ENCODE measurements around the gene VSIR. TPM values are rescaled to one million over a fixed set of nuclear protein-coding genes. Genes with fewer than 3 reads are reported as not detected.

VSIR gene
- total and polyA plus RNA-seq, 10 of the 15 experiments (the other 5 are each of a cell fraction or from before 2014, with no cell fraction given), result 0.19 to 12.5 (median 6.7) TPM

DNA sequence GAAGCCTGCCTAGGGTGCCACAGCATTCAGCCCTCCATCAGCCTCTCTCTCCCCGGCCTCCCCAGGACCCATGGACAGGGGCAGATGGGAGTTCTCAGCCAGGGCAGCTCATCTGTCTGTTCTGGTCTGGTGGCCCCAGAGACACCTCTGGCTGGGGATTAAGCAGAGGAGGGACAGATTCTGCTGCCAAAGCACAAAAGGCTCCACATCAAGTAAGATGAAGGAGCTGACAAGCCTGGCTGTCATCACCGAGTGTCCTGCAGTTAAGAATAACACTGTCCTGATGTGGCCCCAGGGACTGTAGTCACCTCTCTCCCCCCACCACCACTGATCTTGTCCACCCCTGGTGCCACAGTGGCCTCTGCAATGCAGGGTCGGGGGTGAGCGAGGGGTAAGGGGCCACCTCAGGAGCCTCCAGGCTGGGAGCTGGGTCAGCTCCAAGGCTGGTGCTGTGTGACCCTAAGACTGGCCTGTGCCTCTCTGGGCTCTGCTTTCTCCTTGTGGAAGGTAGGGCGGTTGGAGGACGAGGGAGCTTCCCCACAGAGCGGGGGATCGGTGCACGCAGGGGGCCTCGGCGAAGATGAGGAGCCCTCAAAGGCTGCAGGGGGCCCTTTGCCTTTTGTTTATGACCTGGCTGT lies 72.5 kb downstream of the VSIR start:
- no peaks in the 10 kb centered on the region for H3K9me3 ChIP-seq (replicated peaks; ENCODE audit: control insufficient read depth, insufficient read depth, low read length)
- in situ Hi-C loops (cut with MboI) (loop anchor here (5.0 to 10.0 kb wide), 2 partner anchors 316 to 389 kb away; no protein-coding TSS in a partner anchor), intact Hi-C loops (cut with micrococcal nuclease; ENCODE audit: unreplicated experiment) (no loop called here)
- no peaks in the 10 kb centered on the region; a peak in 1 of 4 replicates for H3K27me3 ChIP-seq (replicated peaks in 1 of 2; ENCODE audit: control insufficient read depth in 2 of 2, insufficient read depth in 2 of 2, low read length in 1 of 2)
- no peaks in the 10 kb centered on the region for H4K20me1 ChIP-seq (ENCODE audit: control insufficient read depth, insufficient read depth)
- TF ChIP-seq, protein P1, sequence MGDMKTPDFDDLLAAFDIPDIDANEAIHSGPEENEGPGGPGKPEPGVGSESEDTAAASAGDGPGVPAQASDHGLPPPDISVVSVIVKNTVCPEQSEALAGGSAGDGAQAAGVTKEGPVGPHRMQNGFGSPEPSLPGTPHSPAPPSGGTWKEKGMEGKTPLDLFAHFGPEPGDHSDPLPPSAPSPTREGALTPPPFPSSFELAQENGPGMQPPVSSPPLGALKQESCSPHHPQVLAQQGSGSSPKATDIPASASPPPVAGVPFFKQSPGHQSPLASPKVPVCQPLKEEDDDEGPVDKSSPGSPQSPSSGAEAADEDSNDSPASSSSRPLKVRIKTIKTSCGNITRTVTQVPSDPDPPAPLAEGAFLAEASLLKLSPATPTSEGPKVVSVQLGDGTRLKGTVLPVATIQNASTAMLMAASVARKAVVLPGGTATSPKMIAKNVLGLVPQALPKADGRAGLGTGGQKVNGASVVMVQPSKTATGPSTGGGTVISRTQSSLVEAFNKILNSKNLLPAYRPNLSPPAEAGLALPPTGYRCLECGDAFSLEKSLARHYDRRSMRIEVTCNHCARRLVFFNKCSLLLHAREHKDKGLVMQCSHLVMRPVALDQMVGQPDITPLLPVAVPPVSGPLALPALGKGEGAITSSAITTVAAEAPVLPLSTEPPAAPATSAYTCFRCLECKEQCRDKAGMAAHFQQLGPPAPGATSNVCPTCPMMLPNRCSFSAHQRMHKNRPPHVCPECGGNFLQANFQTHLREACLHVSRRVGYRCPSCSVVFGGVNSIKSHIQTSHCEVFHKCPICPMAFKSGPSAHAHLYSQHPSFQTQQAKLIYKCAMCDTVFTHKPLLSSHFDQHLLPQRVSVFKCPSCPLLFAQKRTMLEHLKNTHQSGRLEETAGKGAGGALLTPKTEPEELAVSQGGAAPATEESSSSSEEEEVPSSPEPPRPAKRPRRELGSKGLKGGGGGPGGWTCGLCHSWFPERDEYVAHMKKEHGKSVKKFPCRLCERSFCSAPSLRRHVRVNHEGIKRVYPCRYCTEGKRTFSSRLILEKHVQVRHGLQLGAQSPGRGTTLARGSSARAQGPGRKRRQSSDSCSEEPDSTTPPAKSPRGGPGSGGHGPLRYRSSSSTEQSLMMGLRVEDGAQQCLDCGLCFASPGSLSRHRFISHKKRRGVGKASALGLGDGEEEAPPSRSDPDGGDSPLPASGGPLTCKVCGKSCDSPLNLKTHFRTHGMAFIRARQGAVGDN (IDR thresholded peaks at IDR 0.05), result no peak
- TF ChIP-seq ZNF207 (IDR thresholded peaks at IDR 0.05; ENCODE audit: borderline replicate concordance) (no peak), ETV6 (conservative IDR thresholded peaks at IDR 0.05 in 1 of 2, IDR thresholded peaks at IDR 0.05 in 1 of 2; ENCODE audit: borderline replicate concordance in 1 of 2, low read depth in 1 of 2) (no peak), CBX5 (IDR thresholded peaks at IDR 0.05; ENCODE audit: low read depth) (no peak), PAX8 (IDR thresholded peaks at IDR 0.05) (no peak), ZZZ3 (IDR thresholded peaks at IDR 0.05; ENCODE audit: control insufficient read depth, insufficient read length, low read depth) (no peak), ZNF384 (IDR thresholded peaks at IDR 0.05; ENCODE audit: borderline replicate concordance, low read depth, low read length) (no peak), RB1 (IDR thresholded peaks at IDR 0.05; ENCODE audit: borderline replicate concordance) (no peak), FOXM1 (IDR thresholded peaks at IDR 0.05; ENCODE audit: low read depth, low read length) (no peak), JUNB (IDR thresholded peaks at IDR 0.05) (no peak), EED (IDR thresholded peaks at IDR 0.05; ENCODE audit: low read depth) (no peak), ZSCAN29 (IDR thresholded peaks at IDR 0.05) (no peak)
- TF ChIP-seq, protein P2, sequence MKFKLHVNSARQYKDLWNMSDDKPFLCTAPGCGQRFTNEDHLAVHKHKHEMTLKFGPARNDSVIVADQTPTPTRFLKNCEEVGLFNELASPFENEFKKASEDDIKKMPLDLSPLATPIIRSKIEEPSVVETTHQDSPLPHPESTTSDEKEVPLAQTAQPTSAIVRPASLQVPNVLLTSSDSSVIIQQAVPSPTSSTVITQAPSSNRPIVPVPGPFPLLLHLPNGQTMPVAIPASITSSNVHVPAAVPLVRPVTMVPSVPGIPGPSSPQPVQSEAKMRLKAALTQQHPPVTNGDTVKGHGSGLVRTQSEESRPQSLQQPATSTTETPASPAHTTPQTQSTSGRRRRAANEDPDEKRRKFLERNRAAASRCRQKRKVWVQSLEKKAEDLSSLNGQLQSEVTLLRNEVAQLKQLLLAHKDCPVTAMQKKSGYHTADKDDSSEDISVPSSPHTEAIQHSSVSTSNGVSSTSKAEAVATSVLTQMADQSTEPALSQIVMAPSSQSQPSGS (IDR thresholded peaks at IDR 0.05; ENCODE audit: low read length), result no peak
- TF ChIP-seq, protein P3, sequence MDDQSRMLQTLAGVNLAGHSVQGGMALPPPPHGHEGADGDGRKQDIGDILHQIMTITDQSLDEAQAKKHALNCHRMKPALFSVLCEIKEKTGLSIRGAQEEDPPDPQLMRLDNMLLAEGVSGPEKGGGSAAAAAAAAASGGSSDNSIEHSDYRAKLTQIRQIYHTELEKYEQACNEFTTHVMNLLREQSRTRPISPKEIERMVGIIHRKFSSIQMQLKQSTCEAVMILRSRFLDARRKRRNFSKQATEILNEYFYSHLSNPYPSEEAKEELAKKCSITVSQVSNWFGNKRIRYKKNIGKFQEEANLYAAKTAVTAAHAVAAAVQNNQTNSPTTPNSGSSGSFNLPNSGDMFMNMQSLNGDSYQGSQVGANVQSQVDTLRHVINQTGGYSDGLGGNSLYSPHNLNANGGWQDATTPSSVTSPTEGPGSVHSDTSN (IDR thresholded peaks at IDR 0.05; ENCODE audit: insufficient replicate concordance, low read depth, low read length), result no peak
- TF ChIP-seq, protein P4, sequence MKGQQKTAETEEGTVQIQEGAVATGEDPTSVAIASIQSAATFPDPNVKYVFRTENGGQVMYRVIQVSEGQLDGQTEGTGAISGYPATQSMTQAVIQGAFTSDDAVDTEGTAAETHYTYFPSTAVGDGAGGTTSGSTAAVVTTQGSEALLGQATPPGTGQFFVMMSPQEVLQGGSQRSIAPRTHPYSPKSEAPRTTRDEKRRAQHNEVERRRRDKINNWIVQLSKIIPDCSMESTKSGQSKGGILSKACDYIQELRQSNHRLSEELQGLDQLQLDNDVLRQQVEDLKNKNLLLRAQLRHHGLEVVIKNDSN (IDR thresholded peaks at IDR 0.05; ENCODE audit: borderline replicate concordance, extremely low read length, insufficient read depth, low read depth, low read length), result no peak
- no peak overlapping the region for H3K9ac ChIP-seq (ENCODE audit: control insufficient read depth, insufficient read depth, low read length)
- CTCF ChIA-PET, result interaction anchor here (0.6 to 8.9 kb wide), 3 partner anchors 6 to 384 kb away, joined by 3 to 116 read pairs (median 92); partner anchors contain the start of gene SLC29A3
- BruUV-seq (replicated peaks), result no TSS peak
- no peak for DNase-seq (ENCODE audit: low read depth, low spot score)
- no peak overlapping the region for H3K4me2 ChIP-seq (ENCODE audit: control insufficient read depth, insufficient read depth)
- SMC1A ChIA-PET (ENCODE audit: uncharacterized antibody, unreplicated experiment), result interaction anchor here (1.1 to 1.3 kb wide), 2 partner anchors 15 to 386 kb away, joined by 3 read pairs; no protein-coding TSS in a partner anchor
- H3K79me2 ChIP-seq (ENCODE audit: control insufficient read depth, insufficient read depth, low read length), result no peaks in the 10 kb centered on the region
- H3K4me3 ChIP-seq, result no peak overlapping the region
- POLR2A ChIA-PET, result no interaction called here
- H3K27ac ChIP-seq (ENCODE audit: control insufficient read depth, insufficient read depth), result no peak overlapping the region
- no peak for FAIRE-seq
- H3K4me1 ChIP-seq (ENCODE audit: control insufficient read depth, insufficient read depth, low read length), result peaks cover 35% of the 10 kb centered on the region
- RAD21 ChIA-PET (ENCODE audit: unreplicated experiment), result interaction anchor here (2.8 kb wide), 1 partner anchor 27 kb away, joined by 11 read pairs; no protein-coding TSS in a partner anchor
- WGBS (ENCODE audit: insufficient coverage, insufficient replicate concordance, low lambda C conversion rate, missing lambda C conversion rate), result 59% methylated on average over 11 of the region's 11 CpGs
- H3K36me3 ChIP-seq (ENCODE audit: control insufficient read depth in 2 of 2, insufficient read depth in 2 of 2, low read length in 1 of 2), result no peaks in the 10 kb centered on the region
- no peak overlapping the region for H2AFZ ChIP-seq (ENCODE audit: control insufficient read depth, low read depth, low read length)
- no peak for ATAC-seq
